HEK293 (cell line): ENCODE measurements around the gene LRP10.
"Not testable (repeated sequence)": the region's sequence is repeated elsewhere in the genome, so short reads cannot be mapped to it uniquely, and the experiment has no call there.

Experiments used
- CTCF ChIA-PET: fragments of 350-600 bp; formaldehyde crosslinking; extraction: SDS; loops from one replicate; lab custom pipeline; 2021; ENCODE audit warnings: antibody characterized with exemption; lab: Yijun Ruan, JAX
- POLR2A ChIA-PET: fragments of 300-600 bp; formaldehyde crosslinking; extraction: SDS; loops from one replicate; lab custom pipeline; 2020; ENCODE audit warnings: antibody characterized with exemption, inconsistent platforms; lab: Yijun Ruan, JAX
- H3K27ac ChIP-seq: fragments of 200-500 bp; sonication (Bioruptor generic); 2 replicates; pipeline ENCODE4 v1.5.1; 2014; ENCODE audit warnings: low read depth, low read length, control low read depth, inconsistent platforms; ENCODE audit errors: extremely low read depth
- H3K36me3 ChIP-seq, 2 experiments: fragments of 200-500 bp in 1 of 2; sonication (Bioruptor generic) in 1 of 2; 1 replicate in 1 of 2; 2 replicates in 1 of 2; pipeline ENCODE4 v1.5.1; 2014 to 2017; ENCODE audit warnings: inconsistent platforms in 2 of 2, low read length in 2 of 2; ENCODE audit not compliant: control insufficient read depth in 2 of 2, insufficient read depth in 1 of 2
- H3K4me1 ChIP-seq: fragments of 200-500 bp; sonication (Bioruptor generic); 2 replicates; pipeline ENCODE4 v1.5.1; 2014; ENCODE audit warnings: mild to moderate bottlenecking, low read length, inconsistent platforms; ENCODE audit not compliant: control insufficient read depth, insufficient read depth
- H3K4me3 ChIP-seq: 2 replicates; pipeline ENCODE4 v1.5.1; 2011; ENCODE audit warnings: low read depth, mild to moderate bottlenecking, control low read depth, low read length, moderate library complexity
- H3K9me3 ChIP-seq: fragments of 200-500 bp; sonication (Bioruptor generic); 2 replicates; pipeline ENCODE4 v1.5.1; 2014; ENCODE audit warnings: low read depth, low read length, inconsistent platforms; ENCODE audit not compliant: control insufficient read depth, insufficient read depth
- SCRT1 ChIP-seq: fragments of 450-650 bp; formaldehyde crosslinking; IDR thresholded peaks from 2 replicates; pipeline ENCODE4 v1.5.1; 2016; ENCODE audit warnings: missing biosample characterization, missing genetic modification characterization, borderline replicate concordance
- ZFP69B ChIP-seq: fragments of 450-650 bp; formaldehyde crosslinking; IDR thresholded peaks from 2 replicates; pipeline ENCODE4 v1.5.1; 2016; ENCODE audit warnings: missing biosample characterization, missing genetic modification characterization
- ZNF184 ChIP-seq: fragments of 450-650 bp; IDR thresholded peaks from 2 replicates; pipeline ENCODE4 v1.5.1; 2018; ENCODE audit warnings: missing biosample characterization, mild to moderate bottlenecking, missing genetic modification characterization
- ZNF596 ChIP-seq: fragments of 450-650 bp; IDR thresholded peaks from 2 replicates; pipeline ENCODE4 v1.5.0; 2018; ENCODE audit warnings: missing biosample characterization, mild to moderate bottlenecking, missing genetic modification characterization, moderate library complexity
- ZNF654 ChIP-seq: fragments of 450-650 bp; formaldehyde crosslinking; IDR thresholded peaks from 2 replicates; pipeline ENCODE4 v1.5.1; 2016; ENCODE audit warnings: low read depth, missing biosample characterization, missing genetic modification characterization
- TF ChIP-seq, protein P1 (sequence below): fragments of 450-650 bp; formaldehyde crosslinking; IDR thresholded peaks from 2 replicates; pipeline ENCODE4 v1.5.1; 2016; ENCODE audit warnings: missing biosample characterization, missing genetic modification characterization
- TF ChIP-seq, protein P2 (sequence below): fragments of 450-650 bp; IDR thresholded peaks from 2 replicates; pipeline ENCODE4 v1.5.1; 2018; ENCODE audit warnings: missing biosample characterization, missing genetic modification characterization
- TF ChIP-seq, protein P3 (sequence below): fragments of 450-650 bp; formaldehyde crosslinking; optimal IDR thresholded peaks from 2 replicates; pipeline ENCODE3; 2016; ENCODE audit warnings: missing biosample characterization, mild to moderate bottlenecking, missing genetic modification characterization
- TF ChIP-seq, protein P4 (sequence below): fragments of 450-650 bp; formaldehyde crosslinking; IDR thresholded peaks from 2 replicates; pipeline ENCODE4 v1.5.1; 2016; ENCODE audit warnings: missing biosample characterization, missing genetic modification characterization
- TF ChIP-seq, protein P5 (sequence below): fragments of 450-650 bp; formaldehyde crosslinking; conservative IDR thresholded peaks from 2 replicates; pipeline ENCODE4 v1.5.1; 2016; ENCODE audit warnings: low read depth, missing biosample characterization, missing genetic modification characterization

LRP10 gene

DNA sequence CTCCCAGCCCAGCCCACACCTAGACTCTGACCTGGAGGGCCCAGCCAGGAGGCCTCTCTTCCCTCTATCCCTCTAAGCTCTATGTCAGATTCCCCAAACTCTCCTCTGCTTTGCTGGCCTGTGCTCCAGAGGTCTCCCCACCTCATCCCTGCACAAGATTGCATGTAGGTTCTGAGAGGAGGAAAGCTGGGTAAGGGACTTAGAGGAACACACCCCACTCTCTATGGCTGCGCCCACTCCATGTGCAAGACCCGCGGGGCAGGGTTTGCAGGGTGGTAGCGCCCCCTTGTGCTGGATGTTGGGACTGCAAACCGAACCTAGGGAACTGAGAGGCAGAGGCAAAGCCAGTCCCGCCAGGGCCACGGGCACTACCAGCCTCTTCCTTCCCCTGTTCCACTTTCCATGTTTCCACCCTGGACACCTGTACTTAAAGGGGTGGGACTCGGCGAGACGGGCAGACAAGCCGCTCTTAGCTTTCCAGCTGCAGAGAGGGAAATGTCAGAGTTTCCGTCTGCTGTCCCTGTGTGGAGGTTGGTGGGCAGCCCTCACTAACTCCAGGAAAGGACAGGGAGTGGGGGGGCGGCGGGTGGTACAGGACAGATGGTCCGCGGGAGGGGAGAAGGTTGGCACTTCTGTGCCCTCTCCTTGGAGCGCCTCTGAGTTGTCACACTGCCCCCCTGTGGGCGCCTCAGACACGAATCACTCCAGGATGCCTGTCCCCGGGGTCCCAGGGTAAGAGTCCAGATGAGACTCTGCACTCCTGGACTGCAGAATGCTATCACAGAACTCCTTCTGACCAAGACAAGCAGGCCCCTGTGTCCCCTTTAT is 18.4 kb upstream of the LRP10 start (continued):
- TF ChIP-seq, protein P1, sequence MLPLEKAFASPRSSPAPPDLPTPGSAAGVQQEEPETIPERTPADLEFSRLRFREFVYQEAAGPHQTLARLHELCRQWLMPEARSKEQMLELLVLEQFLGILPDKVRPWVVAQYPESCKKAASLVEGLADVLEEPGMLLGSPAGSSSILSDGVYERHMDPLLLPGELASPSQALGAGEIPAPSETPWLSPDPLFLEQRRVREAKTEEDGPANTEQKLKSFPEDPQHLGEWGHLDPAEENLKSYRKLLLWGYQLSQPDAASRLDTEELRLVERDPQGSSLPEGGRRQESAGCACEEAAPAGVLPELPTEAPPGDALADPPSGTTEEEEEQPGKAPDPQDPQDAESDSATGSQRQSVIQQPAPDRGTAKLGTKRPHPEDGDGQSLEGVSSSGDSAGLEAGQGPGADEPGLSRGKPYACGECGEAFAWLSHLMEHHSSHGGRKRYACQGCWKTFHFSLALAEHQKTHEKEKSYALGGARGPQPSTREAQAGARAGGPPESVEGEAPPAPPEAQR, result no peak
- TF ChIP-seq ZFP69B (tag by site-specific recombination) (peak; percentile 51; the same call in 1 of the 2 replicates), SCRT1 (tag by site-specific recombination) (no peak), ZNF654 (tag by site-specific recombination) (peak; percentile 75)
- TF ChIP-seq, protein P2, sequence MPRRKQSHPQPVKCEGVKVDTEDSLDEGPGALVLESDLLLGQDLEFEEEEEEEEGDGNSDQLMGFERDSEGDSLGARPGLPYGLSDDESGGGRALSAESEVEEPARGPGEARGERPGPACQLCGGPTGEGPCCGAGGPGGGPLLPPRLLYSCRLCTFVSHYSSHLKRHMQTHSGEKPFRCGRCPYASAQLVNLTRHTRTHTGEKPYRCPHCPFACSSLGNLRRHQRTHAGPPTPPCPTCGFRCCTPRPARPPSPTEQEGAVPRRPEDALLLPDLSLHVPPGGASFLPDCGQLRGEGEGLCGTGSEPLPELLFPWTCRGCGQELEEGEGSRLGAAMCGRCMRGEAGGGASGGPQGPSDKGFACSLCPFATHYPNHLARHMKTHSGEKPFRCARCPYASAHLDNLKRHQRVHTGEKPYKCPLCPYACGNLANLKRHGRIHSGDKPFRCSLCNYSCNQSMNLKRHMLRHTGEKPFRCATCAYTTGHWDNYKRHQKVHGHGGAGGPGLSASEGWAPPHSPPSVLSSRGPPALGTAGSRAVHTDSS (tag by site-specific recombination), result no peak
- TF ChIP-seq, protein P3, sequence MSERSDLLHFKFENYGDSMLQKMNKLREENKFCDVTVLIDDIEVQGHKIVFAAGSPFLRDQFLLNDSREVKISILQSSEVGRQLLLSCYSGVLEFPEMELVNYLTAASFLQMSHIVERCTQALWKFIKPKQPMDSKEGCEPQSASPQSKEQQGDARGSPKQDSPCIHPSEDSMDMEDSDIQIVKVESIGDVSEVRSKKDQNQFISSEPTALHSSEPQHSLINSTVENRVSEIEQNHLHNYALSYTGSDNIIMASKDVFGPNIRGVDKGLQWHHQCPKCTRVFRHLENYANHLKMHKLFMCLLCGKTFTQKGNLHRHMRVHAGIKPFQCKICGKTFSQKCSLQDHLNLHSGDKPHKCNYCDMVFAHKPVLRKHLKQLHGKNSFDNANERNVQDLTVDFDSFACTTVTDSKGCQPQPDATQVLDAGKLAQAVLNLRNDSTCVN (tag by site-specific recombination), result peak; percentile 31

DNA sequence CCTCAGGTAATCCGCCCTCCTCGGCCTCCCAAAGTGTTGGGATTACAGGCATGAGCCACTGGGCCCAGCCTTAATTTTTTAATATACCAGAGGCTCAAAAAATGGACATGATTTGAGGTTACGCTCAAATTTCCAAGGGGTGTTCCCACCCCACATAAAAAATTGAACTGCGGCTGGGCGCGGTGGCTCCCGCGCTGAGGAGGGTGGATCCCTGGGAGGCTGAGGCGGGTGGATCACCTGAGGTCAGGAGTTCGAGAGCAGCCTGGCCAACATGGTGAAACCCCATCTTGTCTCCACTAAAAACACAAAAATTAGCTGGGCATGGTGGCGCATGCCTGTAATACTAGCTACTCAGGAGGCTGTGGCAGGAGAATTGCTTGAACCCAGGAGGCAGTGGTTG is 17.2 kb upstream of the LRP10 start:
- H3K4me1 ChIP-seq, H3K4me3 ChIP-seq, H3K9me3 ChIP-seq, H3K27ac ChIP-seq, H3K36me3 ChIP-seq: not testable (repeated sequence)
- ChIA-PET CTCF (interaction anchor here (0.6 to 9.7 kb wide), 38 partner anchors 9 to 637 kb away, joined by 3 to 115 read pairs (median 8); partner anchors contain the start of genes MMP14, MRPL52, OR6J1 and OXA1L), POLR2A (interaction anchor here (2.5 kb wide), 1 partner anchor 31 kb away, joined by 6 read pairs; no protein-coding TSS in a partner anchor)

DNA sequence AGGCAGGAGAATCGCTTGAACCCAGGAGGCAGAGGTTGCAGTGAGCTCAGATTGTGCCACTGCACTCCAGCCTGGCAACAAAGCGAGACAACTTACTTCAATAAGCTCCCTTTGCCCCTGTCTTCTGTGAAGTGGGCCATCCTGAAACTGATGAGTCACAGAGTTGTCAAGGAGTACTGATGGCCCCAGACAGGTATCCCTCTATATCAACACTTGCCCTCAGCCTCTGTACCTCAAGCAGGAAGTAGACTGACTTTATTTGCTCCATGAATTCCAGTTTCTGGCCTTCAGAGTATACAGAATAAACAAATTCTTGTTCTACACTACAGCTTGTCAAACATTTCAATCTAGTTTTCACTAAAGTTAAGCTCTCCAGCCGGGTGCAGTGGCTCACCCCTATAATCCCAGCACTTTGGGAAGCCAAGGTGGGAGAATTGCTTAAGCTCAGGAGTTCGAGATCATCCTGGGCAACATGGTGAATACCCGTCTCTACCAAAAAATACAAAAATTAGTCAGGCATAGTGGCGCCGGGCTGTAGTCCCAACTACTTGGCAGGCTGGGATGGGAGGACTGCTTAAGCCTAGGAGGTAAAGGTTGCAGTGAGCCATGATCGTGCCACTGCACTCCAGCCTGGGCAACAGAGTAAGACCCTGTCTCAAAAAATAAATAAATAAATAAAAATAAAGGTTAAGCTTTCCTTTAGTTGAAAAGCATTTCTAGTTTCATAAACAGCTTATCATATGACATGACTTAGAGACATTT is 16.4 kb upstream of the LRP10 start:
- TF ChIP-seq, protein P4, sequence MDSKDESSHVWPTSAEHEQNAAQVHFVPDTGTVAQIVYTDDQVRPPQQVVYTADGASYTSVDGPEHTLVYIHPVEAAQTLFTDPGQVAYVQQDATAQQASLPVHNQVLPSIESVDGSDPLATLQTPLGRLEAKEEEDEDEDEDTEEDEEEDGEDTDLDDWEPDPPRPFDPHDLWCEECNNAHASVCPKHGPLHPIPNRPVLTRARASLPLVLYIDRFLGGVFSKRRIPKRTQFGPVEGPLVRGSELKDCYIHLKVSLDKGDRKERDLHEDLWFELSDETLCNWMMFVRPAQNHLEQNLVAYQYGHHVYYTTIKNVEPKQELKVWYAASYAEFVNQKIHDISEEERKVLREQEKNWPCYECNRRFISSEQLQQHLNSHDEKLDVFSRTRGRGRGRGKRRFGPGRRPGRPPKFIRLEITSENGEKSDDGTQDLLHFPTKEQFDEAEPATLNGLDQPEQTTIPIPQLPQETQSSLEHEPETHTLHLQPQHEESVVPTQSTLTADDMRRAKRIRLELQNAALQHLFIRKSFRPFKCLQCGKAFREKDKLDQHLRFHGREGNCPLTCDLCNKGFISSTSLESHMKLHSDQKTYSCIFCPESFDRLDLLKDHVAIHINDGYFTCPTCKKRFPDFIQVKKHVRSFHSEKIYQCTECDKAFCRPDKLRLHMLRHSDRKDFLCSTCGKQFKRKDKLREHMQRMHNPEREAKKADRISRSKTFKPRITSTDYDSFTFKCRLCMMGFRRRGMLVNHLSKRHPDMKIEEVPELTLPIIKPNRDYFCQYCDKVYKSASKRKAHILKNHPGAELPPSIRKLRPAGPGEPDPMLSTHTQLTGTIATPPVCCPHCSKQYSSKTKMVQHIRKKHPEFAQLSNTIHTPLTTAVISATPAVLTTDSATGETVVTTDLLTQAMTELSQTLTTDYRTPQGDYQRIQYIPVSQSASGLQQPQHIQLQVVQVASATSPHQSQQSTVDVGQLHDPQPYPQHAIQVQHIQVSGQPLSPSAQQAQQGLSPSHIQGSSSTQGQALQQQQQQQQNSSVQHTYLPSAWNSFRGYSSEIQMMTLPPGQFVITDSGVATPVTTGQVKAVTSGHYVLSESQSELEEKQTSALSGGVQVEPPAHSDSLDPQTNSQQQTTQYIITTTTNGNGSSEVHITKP, result peak; percentile 52; the same call in 1 of the 2 replicates
- TF ChIP-seq ZNF184 (tag by site-specific recombination), result no peak
- TF ChIP-seq, protein P5, sequence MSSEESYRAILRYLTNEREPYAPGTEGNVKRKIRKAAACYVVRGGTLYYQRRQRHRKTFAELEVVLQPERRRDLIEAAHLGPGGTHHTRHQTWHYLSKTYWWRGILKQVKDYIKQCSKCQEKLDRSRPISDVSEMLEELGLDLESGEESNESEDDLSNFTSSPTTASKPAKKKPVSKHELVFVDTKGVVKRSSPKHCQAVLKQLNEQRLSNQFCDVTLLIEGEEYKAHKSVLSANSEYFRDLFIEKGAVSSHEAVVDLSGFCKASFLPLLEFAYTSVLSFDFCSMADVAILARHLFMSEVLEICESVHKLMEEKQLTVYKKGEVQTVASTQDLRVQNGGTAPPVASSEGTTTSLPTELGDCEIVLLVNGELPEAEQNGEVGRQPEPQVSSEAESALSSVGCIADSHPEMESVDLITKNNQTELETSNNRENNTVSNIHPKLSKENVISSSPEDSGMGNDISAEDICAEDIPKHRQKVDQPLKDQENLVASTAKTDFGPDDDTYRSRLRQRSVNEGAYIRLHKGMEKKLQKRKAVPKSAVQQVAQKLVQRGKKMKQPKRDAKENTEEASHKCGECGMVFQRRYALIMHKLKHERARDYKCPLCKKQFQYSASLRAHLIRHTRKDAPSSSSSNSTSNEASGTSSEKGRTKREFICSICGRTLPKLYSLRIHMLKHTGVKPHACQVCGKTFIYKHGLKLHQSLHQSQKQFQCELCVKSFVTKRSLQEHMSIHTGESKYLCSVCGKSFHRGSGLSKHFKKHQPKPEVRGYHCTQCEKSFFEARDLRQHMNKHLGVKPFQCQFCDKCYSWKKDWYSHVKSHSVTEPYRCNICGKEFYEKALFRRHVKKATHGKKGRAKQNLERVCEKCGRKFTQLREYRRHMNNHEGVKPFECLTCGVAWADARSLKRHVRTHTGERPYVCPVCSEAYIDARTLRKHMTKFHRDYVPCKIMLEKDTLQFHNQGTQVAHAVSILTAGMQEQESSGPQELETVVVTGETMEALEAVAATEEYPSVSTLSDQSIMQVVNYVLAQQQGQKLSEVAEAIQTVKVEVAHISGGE, result no peak
- no peak for TF ChIP-seq ZNF596 (tag by site-specific recombination)
- CTCF ChIA-PET, result interaction anchor here (0.6 to 9.7 kb wide), 22 partner anchors 18 to 373 kb away, joined by 3 to 115 read pairs (median 6); partner anchors contain the start of genes MMP14, MRPL52, OXA1L and REM2
- H3K36me3 ChIP-seq, result no peaks in the 10 kb centered on the region
- POLR2A ChIA-PET, result interaction anchor here (0.7 to 2.5 kb wide), 2 partner anchors 32 to 176 kb away, joined by 6 read pairs; no protein-coding TSS in a partner anchor
- no peaks in the 10 kb centered on the region for H3K9me3 ChIP-seq
- H3K4me1 ChIP-seq, result no peaks in the 10 kb centered on the region
- H3K27ac ChIP-seq, result no peak overlapping the region
- H3K4me3 ChIP-seq, result no peak overlapping the region
